GM19193 (cell line): ENCODE results near the gene ACRBP.

ENCODE experiments used
- POLR2A ChIP-seq: IDR thresholded peaks from 4 replicates; pipeline ENCODE4 v1.6.1; 2011; ENCODE audit not compliant: insufficient read depth, insufficient read length; ENCODE audit errors: extremely low read depth

The ACRBP gene

DNA sequence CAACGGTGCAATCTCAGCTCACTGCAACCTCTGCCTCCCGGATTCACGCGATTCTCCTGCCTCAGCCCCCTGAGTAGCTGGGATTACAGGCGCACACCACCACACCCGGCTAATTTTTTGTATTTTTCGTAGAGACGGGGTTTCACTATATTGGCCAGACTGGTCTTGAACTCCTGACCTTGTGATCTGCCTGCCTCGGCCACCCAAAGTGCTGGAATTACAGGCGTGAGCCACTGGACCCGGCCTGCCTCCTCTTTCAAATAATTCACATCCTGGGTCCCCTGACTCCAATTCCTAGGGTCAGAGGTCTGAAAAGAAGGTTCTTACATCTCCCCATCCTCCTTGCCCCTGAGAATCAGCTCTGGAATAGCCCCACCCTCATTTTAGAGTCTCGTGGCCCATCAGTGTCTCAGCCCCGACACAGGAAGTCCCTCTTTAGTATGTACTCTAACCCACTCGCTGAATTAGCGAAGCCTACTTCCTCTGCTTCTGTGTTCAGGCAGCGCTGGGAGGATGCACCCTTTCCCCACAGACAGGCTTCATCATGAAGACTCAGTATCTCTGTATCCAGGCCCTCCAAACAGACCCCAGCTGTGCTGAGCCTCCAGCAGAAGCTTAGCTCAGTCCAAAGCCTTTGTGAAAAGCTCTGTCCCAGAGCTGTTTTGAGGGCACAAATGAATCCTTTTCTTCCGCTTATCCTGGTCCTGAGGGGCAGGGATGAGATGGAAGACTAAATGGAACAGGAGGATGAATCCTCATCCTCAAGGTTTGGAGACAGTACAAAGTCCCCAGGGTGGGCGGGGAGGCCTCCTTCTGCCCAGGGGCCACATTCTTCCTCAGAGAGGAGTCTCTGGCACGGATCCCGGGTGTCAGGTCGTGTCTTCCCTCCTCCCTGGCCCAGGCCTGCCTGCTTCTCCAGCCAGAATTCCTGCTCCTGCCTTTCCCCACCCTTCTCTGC, 14.9 kb downstream of the ACRBP start:
- TF ChIP-seq POLR2A, result peak; percentile 78

DNA sequence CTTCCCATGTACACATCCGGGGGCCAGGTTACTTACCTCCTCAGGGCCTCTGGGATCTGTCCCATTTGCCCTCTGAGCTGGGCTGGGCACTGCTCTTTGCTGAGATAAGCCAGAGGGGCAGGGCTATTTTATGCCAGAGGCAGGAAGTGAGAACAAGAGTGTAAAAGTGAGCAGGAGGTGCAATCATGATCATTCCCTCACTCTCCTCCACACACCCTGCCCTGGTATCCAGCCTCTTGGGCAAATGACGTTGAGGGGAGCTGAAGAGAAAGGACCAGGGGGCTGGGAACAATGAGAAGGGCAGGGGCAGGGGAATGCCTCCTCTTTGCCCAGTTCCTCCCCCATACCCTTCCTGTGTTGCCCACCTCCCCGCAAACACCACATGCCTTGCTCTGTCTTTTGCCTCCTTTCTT, 15.7 kb downstream of the ACRBP start:
- TF ChIP-seq POLR2A, result peak; percentile 40

DNA sequence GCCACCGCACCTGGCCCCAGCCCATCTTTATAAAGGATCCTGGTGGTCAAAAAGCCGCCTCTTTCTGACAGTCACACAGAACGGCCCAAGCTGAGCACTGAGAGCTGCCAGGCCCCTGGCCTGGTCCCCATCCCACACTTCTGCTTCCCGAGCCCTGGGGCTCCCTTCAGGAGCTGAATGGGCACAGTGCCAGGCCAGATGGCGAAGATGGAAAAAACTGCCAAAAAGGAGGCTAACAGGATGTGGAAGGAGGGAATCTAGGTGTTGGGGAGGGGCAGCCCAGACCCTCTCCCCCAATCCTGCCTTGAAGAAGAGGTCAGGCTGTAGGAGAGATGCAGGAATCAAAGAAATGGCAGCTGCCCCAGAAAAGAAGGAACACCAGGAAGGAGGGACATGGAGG, 16.5 kb downstream of the ACRBP start:
- no peak for TF ChIP-seq POLR2A

DNA sequence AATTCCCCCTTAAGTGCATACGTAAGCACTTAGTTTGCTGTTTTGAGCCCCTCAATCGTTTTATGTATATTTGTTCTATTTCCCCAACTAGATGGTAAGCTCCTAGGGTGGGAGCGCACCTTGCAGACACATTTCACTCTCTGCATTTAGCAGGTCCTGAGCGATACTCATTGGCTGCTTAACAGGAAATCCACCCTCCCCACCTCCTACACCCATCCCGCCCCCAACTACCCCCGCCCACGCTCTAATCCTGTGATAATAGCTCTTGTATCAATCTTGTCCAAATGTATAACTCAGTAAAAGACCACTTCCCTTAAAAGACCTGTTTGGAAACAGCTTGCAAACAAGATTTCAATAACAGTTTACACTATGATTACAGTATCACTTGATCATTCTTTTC, 19.6 kb downstream of the ACRBP start:
- TF ChIP-seq POLR2A, result no peak

DNA sequence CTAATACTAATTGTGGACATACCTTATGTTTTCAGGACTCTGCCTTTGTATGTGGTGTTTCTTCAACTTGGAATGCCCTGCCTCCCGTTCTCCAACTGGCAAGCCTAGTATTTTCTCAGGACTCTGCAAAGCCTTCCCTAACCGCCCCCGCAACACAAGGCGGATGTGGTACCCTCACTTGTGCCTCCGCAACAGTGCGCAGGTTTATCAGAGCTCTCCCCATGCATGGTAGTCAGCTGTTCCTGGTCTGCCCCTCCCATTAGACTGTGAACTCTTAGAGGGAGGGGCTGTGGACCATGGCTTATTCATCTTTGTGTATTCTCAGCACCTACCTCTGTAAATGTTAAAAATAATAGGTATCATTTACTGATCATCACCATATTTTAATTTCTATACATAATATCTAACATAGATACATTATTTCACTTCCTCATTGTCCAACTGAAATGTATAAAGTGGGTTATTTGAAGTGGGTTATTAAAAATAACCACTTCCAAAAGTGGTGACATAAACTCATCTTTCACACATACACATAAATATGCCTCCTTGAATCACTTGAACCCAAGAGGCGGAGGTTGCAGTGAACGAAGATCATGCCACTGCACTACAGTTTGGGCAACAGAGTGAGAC, 20.5 kb downstream of the ACRBP start:
- no peak for TF ChIP-seq POLR2A

DNA sequence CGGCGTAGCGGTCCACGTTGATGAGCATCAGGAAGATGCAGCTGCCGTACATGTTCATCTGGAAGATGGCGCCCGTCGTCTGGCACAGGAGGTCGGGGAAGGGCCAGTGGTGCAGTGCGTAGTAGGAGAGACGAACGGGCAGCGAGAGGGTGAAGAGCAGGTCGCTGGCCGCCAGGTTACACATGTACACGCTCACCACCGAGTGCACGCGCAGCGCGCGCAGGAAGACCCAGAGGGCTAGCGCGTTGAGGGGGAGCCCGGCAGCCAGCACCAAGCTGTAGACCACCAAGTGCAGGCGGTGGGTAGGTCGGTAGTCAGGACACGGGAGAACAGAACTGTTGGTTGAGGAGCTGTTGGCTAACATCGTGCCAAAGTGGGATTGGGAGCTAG, 26.4 kb downstream of the ACRBP start:
- no peak for TF ChIP-seq POLR2A

DNA sequence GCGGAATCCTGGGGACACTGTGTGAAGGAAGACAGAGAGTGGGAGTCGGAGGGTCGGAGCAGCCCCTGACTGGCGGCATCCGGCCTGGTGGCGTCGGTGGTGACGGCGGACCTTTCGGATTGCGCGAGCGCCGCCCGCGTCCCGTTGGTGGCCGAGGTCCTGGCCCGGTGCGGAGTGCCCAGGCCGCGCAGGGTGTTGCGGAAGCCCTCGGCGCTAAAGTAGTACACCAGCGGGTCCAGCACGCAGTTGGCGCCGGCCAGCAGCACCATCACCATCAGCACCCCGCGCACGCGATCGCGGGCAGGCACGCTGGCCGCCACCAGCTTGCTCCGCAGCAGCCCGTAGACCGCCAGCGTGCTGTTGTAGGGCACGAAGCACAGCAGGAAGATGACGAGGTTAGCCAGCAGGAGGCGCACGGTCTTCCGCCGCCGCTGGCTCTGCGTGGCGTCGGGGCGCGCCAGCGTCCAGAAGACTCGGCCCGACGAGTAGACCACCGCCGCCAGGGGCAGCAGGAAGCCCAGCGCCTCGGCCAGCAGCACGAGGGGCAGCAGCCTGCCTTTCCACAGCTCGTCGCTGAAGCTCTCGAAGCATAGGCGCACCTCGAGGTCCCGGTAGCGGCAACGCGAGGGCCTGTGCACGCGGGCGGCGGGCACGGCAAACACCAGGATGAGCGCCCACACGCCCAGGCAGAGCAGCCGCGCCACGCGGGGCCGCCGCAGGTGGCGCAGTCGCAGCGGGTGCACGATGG, 26.9 kb downstream of the ACRBP start:
- no peak for TF ChIP-seq POLR2A

DNA sequence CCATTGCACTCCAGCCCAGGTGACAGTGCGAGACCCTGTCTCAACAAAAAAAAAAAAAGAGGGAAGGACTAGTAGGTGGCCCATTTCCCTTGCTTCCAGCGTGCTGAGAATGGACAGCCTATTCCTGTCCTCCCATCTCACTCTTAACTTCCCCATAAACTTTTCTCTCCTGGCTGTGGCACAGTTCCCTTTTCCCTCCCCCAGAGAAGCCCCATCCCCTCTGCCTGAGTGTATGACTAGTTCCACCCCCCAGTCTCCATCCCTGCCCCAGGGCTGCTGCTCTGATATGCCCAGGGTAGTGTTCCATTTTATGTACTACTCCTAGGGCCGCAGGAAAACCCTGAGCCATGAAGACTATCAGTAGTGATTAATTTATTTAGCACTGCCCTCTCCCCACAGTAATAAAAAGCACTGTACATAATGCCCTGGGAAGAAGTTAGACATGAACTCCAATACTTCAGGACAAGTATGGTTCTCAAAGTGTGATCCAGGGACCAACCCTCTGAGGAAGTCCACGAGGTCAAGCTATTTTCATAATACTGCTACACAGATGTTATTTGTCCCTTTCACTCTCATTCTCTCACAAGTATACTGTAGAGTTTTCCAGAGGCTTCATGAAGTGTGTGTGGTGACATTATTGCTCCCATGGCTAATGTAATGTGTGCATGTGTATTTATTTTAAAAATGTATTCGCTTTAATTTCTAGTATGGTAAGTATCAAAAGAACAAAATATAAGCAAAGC, 28.6 kb downstream of the ACRBP start:
- TF ChIP-seq POLR2A, result no peak

DNA sequence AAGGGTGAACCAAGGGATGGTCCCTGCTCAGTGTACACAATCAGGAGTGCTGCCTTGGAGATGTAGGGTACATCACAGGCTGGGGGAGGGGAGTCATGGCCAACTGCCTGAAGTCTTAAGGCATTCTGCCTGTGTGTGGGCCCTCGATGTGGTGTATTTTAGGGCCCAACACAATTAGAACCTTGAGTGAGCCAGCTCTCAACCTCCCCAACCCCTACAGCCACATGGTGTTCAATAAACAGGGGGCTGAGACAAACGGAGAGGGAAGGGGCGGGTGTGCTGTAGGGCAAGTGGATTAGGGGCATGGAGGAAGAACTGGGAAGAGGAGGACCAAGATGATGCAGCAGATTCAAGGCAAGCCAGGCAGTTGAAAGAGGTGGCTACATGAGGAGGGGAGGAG, 31.4 kb downstream of the ACRBP start:
- no peak for TF ChIP-seq POLR2A

DNA sequence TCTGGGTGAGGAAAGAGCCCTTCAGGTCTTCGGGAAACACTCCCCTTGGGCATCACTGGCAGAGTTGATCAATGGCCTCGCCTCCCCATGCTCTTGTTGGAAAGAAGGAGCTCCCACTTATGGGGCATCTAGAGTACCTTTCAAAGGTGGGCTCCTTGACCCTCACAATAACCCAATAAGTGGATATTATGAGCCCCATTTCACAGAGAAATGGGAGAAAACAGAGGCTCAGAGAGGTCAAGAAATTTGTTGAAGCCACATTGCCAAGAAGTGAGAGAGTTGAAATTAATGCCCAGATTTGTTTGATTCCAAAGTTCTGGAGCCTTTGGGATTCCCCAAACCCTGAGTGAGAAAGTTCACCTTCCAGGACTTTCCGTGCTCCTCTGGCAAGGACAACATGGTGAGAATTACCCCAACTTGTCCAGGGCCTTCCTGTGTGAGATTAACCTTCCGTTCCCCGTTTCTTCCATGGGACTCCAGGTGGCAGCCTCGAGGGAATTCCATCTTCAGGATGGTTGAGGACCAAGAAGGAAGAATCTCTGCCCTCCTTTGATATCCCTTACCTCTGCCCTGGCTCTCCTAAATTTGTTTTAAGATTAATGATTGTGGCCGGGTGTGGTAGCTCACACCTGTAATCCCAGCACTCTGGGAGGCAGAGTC, 32.6 kb downstream of the ACRBP start:
- TF ChIP-seq POLR2A, result no peak

DNA sequence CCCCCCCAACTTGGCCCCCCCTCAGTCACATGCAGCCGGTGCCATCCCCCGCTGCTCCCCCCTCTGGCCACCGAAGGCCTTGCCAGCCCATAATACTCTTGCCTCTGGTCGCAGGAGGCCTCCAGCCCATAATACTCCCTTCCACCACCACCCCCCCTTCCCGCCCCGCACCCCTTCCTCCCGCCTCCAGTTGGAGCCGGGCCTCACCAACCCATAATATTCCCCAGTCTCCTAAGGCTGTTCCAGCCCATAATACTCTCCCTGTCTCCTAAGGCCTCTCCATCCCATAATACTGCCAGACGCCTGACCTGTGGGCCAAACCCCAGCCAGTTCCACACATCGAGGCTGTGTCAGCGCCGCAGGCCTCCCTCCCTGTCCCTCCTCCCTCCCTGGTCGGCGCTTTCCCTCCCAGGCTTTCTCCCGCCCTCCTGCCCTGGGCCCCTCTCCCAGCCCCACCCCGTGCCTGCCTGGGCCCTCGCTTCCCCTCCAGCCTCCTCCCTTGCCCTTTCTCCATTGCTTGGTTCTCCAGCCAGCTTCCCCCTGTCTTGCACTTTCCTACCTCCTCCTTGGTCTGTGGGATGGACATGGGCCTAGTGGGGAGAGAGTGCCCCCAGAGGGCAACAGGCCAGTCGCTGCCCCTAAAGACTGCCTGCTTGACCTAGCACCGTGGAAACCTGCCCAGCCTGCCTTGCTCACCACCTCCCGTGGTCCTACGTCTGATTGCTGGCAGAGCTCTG, 33.3 kb downstream of the ACRBP start:
- TF ChIP-seq POLR2A, result no peak

DNA sequence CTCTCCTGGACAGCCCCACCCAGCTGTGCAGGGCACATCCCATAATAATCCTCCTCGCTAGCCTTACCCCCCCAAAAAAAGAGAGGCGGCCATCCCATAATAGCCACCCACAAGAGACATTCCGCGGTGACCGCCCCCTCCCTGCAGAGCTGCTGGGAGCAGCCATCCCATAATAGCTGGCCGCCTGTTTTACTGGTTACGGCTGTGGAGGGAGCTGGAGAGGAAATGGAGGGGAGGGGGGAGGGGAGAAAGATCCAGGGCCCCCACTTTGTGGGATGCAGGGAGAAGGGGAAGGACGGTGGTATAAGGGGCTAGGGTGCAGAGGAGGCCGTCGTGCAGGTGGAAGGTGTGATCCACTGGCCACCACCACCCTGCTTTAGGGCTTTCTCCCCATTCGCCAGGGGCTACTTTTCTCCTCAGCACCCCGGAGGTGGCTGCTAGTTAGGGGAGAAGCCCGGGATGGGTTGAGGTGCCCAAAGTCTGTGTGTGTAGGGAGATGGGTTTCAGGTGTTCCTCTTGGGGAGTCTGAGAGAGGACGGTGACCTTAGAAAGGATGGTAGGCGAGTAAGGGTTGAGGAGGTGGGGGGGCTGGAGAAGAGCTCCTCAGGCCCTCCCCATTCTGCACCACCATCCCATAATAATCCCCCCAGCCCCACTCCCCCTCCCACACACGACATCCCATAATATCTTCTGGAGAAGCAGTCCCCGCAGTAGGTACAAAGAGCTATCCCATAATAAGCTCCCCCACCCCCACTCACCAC, 34.0 kb downstream of the ACRBP start:
- TF ChIP-seq POLR2A, result no peak

DNA sequence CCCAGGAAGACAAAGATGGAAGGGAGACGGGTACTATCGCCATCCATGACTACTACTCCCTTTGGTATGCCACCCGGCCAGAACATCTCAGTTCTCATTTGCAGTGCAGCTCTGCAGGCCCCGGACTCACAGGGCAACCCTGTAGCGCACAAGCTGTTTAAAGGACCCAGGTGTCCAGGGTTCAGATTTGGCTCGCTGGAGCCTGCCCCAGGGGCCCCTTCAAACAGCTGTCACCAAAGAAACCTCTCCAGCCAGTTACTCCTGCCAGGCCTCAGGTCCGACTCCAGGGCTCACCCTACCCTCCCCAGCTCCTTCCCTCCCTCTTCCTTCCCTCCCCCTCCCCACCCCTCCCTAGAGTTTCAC, 34.6 kb downstream of the ACRBP start:
- no peak for TF ChIP-seq POLR2A
